Fibroblast of pulmonary artery (primary cell): ENCODE measurements around the gene CMTM4.
A peak's percentile ranks its signal among the peaks of the same experiment; 100 is the strongest.
"Not testable (repeated sequence)": the region's sequence is repeated elsewhere in the genome, so short reads cannot be mapped to it uniquely, and the experiment has no call there.

ENCODE experiments used
- DNase-seq: peaks from one replicate; pipeline ENCODE4 v3.0.0-alpha.2; 2010; ENCODE audit warnings: low read depth
- H3K4me3 ChIP-seq: replicated peaks from 2 replicates; pipeline ENCODE4 v1.5.1; 2011; ENCODE audit warnings: low read depth, mild to moderate bottlenecking, control low read depth, low read length, moderate library complexity
- TF ChIP-seq, protein P1 (sequence below): IDR thresholded peaks from 2 replicates; pipeline ENCODE4 v1.5.1; 2011; ENCODE audit warnings: mild to moderate bottlenecking, control low read depth, low read length, inconsistent platforms; ENCODE audit errors: missing control alignments

The CMTM4 gene

DNA sequence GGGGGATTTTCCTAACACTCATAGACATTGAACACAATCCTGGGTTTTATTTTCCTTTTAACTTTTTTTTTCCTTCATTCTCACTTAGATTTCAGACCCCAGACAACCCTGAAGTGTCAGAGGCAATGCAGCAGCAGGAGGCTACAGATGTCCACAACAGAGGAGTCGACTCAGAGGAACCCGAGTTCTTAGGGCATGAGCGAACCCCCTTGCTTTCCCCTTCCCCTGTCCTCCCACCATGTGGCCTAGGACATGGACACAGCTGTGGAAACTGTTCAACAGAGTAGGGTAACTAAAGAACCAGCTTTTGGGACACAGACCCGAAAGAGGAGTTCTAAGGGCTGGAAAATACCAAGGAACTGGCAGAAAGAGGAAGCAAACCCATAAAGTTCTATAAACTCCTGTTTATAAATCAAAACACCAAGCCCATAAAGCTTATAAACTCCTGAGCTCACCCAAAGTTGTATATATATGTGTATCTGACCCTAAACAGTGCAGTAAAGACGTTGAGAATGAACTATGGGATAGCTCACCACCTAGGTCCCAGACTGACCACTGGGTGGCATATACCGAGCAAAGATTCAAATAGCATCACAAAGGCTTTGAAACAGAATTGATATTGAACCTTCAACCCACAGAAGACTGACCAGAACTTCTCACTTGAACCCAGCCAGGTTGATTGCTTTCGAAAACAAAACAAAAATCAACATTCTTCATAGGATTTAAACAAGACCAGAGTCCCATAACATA, 33.9 kb downstream of the CMTM4 start:
- TF ChIP-seq, protein P1, sequence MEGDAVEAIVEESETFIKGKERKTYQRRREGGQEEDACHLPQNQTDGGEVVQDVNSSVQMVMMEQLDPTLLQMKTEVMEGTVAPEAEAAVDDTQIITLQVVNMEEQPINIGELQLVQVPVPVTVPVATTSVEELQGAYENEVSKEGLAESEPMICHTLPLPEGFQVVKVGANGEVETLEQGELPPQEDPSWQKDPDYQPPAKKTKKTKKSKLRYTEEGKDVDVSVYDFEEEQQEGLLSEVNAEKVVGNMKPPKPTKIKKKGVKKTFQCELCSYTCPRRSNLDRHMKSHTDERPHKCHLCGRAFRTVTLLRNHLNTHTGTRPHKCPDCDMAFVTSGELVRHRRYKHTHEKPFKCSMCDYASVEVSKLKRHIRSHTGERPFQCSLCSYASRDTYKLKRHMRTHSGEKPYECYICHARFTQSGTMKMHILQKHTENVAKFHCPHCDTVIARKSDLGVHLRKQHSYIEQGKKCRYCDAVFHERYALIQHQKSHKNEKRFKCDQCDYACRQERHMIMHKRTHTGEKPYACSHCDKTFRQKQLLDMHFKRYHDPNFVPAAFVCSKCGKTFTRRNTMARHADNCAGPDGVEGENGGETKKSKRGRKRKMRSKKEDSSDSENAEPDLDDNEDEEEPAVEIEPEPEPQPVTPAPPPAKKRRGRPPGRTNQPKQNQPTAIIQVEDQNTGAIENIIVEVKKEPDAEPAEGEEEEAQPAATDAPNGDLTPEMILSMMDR: peak; percentile 77
- DNase-seq: peak; percentile 60

DNA sequence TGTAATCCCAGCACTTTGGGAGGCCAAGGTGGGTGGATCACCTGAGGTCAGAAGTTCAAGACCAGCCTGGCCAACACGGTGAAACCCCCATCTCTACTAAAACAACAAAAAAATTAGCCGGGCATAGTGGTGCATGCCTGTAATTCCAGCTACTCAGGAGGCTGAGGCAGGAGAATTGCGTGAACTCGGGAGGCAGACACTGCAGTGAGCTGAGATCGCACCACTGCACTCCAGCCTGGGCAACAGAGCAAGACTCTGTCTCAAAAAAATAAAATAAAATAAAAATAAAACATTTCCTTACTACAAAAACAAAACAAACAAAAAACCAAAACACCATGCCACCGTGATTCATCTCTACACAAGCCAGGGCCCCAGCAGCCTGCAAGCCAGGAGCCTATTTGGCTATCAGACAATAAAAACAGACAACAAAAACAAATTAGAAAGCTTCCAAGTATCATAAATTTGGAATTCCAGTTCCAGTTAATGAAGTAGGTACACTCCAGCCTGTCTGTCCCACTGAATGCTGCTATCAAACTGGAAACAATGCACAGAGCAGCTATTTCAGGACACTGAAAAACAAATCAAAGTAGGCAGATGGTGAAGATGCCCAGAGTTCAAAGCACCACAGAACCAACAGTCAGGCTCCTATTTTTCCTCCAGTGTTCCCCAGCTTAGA, 34.7 kb downstream of the CMTM4 start:
- not testable (repeated sequence) for DNase-seq, H3K4me3 ChIP-seq

More for the DNA sequence above, 33.9 kb downstream of the CMTM4 start:
- no peak overlapping the region for H3K4me3 ChIP-seq

DNA sequence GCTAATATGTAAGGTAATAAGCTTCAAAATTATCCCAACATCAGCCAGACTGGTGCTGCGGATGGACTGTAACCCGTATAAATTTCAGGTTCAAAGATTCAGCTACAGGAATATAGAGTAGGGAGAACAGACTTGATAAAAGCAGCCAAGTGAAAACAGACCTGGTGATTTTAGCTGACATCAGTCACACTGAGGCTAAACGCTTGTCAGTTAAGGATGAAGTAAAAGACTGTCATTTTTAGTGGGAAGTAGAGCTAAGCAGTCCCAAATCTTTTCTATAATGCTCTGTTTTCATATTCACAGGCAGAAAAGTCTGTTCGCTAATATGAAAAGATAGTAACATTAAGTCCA, 35.4 kb downstream of the CMTM4 start:
- H3K4me3 ChIP-seq: no peak overlapping the region
- TF ChIP-seq, protein P1: no peak
- no peak for DNase-seq

DNA sequence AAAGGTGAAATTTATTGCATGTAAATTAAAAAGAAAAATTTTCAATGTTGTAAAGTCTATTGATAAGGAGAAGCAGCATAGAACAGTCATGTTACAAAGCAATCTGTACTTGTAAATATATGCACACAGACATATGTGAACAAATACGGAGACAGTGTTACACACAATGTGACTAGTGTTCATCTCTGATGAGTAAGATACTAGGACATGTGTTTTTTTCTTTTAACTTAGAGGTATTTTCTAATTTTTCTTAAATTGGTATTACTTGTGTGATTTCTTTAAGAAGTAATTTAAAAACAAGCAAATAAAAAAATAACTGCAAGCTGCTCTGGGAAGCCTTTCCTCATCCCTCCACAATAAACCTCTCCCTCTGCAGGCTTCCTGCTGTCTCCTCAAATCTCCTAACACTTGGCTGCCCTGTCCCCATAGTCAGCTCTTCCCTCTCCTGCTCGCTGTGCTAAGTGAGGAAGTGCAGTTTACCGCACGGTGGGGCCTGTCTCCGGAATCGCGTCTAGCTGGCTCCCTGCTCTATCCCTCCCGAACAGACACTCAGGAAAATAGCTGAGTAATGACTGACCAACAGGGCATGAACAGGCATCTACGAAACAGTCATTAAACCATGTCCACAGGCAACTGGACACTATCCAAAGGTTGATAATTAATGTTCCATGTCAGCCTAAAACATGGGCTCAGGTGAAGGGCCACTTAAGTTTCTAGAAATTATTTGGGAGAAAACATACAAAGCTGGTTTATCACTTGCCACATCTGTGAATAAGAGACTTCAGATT, 35.9 kb downstream of the CMTM4 start:
- H3K4me3 ChIP-seq: no peak overlapping the region
- TF ChIP-seq, protein P1: peak; percentile 43
- DNase-seq: peak; percentile 87

DNA sequence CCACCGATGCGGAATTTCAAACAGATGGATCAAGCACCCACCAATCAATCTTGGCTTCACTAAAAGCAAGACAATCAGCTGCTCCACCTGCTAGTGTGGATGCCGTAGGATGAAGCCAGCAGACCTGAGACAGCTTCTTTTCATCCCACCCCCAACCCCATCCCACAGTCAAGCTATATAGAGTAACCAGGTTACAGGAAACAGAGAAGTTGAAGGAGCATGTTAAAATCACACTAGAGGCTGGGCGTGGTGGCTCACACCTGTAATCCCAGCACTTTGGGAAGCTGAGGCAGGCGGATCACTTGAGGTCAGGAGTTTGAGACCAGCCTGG, 37.7 kb downstream of the CMTM4 start:
- DNase-seq: no peak
- TF ChIP-seq, protein P1: no peak
- no peak overlapping the region for H3K4me3 ChIP-seq

DNA sequence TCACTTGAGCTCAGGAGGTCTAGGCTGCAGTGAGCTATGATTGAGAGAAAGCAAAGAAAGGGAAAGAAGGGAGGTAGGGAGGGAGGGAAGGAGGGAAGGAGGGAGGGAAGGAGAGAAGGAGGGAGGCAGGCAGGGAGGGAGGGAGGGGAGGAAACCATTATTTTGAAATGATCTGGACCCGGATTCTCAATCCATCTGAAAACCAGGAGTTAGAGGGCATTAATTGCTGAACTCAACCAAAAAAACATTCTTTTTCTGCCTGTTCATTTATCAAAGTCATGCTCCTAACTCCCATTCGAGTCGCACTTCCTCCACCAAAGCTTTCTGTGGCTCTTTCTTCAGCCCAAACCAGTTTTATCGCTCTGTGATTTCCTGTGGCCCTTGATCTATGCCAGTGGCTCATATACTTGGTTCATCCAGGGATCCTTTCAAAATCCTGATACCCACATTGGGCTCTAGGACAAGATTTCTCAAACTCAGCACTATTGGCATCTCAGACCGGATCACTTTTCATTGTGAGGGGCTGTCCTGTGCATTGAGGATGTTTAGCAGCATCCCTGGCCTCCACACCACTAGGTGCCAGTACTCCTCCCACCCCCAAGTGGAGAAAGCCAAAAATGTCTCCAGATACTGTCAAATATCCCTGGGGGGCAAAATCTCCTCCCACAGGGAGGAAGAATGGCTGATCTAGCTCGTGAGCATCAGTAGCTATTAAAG, 38.2 kb downstream of the CMTM4 start:
- no peak for DNase-seq
- no peak overlapping the region for H3K4me3 ChIP-seq
- TF ChIP-seq, protein P1: no peak

DNA sequence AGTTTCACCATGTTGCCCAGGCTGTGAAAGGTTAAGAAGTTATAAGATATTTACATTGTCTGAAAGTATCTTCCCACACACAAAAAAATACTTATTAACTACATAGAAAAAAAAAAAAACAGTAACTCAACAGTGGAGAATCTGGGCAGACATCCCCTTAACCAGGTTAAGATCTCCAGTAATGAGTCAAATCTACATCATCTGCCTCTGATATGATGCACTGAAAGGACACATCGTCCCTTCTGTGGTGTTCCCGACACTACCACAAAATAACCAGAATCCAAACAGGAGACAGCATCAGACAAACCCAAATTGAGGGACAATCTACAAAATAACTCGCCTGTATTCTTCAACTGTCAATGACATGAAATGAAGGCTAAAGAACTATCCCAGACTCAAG, 40.0 kb downstream of the CMTM4 start:
- DNase-seq: no peak
- no peak overlapping the region for H3K4me3 ChIP-seq
- TF ChIP-seq, protein P1: no peak
